MM.1S (cell line): ENCODE measurements around the gene OAS1.

Experiments used
- CTCF ChIP-seq: fragments of 300-600 bp; sonication (generic); IDR thresholded peaks from 2 replicates; pipeline ENCODE4 v1.5.1; 2016; ENCODE audit warnings: antibody characterized with exemption, low read length, mixed read lengths
- EZH2 ChIP-seq: fragments of 300-600 bp; sonication (generic); optimal IDR thresholded peaks from 2 replicates; pipeline ENCODE3; 2017; ENCODE audit warnings: low read depth, mild to moderate bottlenecking, antibody characterized with exemption, low read length, mixed read lengths
- EZH2phosphoT487 ChIP-seq: fragments of 300-600 bp; sonication (generic); IDR thresholded peaks from 2 replicates; pipeline ENCODE4 v1.6.1; 2018; ENCODE audit warnings: antibody characterized with exemption, low read length

GRCh38 chr12:112905451-112906089, 1.2 kb upstream of the OAS1 start:
- TF ChIP-seq CTCF (no peak), EZH2 (no peak), EZH2phosphoT487 (no peak)
